Activated T-helper 1 cell treated with Interleukin-2 at 50 U/mL for 16 hours (primary cell): ENCODE results near the gene C3orf33.
"Not testable (repeated sequence)": the region's sequence is repeated elsewhere in the genome, so short reads cannot be mapped to it uniquely, and the experiment has no call there.

Experiments used
- DNase-seq: peaks from one replicate; pipeline ENCODE4 v3.0.0-alpha.2; 2020; ENCODE audit warnings: low read depth

Gene C3orf33, protein sequence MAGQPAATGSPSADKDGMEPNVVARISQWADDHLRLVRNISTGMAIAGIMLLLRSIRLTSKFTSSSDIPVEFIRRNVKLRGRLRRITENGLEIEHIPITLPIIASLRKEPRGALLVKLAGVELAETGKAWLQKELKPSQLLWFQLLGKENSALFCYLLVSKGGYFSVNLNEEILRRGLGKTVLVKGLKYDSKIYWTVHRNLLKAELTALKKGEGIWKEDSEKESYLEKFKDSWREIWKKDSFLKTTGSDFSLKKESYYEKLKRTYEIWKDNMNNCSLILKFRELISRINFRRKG

DNA sequence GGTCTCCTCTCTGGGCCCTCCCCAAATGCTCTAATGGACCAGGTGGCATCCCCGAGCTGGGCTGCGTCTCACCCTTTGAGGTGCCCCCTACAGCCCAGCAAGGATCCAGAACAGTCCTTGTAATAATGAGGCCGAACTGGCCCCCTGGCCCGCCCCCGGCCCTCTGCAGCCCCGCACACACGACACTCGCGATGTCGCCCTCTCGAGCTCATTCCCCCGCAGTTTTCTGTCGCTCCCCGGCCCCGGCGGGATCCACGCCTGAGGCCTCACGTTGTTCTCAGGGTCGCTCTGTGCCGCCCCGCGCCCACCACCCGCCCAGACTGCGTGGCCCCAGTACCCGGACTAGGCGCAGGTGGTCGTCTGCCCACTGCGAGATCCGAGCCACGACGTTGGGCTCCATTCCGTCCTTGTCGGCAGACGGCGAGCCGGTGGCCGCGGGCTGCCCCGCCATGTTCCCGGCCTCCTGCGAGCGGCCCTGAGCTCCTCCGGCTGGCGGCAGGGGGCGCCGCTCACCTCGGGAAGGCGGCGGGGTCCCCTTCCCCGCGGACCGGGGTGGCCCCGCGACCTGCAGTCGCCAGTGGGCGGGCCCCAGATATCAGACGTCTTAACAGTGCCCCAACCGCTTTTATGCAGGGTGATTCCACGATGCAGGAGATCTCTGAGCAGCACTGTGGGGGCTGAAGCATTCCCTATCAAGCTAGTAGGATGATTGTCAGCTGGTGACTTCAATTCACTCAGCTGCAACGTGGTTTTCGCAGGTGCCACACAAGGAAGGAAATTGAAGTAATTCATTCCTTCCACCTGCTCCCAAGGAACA lies at the start of gene C3orf33:
C3orf33 (minus strand) TSS at position 477 of the 817 bp plus-strand sequence; CDS start at position 451, 26 bp downstream.
- peak; percentile 67 for DNase-seq

DNA sequence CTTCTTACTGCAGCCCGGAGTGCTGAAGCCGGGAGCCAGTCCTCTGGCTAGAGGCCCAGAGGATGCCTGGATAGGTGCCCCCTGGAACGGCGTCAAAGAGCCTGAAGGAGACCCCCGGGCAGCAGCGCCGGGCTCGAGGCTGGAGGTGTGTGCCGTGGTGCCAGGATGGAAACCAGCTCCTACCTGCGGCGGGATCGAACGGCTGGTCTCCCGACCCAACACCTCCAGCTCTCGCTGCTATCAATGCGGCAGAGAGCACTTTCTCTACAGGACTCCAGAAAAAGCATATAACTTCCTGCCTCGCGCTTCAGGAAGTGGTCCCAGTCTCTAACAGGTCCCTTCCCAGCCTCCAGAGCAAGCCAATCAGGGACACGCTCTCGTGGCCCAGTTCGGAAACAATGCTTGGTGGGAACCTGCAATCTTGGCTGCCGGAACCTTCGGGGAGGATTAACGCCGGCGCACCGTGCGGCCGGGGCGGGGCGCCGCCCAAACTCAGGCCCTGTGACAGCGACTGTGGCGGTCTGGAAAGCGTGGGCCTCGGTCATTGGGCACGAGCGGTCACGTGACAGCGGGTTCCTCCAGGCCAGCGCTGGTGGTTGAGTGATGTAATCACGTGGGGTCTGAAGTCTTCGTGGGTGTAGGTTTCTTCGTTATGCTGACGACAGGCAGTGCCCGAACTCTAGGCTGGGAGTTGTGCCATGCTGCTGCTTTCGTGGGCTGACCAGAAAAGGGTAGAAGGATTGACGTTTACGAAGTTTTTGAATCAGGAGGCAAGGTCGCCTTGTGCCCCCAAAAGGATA lies 48.3 kb upstream of the C3orf33 start, which contains the start of gene SLC33A1:
SLC33A1 (minus strand) TSS at position 287 of the 800 bp plus-strand sequence. CDS start 430 bp downstream, outside the sequence.
- peak; percentile 98 for DNase-seq

DNA sequence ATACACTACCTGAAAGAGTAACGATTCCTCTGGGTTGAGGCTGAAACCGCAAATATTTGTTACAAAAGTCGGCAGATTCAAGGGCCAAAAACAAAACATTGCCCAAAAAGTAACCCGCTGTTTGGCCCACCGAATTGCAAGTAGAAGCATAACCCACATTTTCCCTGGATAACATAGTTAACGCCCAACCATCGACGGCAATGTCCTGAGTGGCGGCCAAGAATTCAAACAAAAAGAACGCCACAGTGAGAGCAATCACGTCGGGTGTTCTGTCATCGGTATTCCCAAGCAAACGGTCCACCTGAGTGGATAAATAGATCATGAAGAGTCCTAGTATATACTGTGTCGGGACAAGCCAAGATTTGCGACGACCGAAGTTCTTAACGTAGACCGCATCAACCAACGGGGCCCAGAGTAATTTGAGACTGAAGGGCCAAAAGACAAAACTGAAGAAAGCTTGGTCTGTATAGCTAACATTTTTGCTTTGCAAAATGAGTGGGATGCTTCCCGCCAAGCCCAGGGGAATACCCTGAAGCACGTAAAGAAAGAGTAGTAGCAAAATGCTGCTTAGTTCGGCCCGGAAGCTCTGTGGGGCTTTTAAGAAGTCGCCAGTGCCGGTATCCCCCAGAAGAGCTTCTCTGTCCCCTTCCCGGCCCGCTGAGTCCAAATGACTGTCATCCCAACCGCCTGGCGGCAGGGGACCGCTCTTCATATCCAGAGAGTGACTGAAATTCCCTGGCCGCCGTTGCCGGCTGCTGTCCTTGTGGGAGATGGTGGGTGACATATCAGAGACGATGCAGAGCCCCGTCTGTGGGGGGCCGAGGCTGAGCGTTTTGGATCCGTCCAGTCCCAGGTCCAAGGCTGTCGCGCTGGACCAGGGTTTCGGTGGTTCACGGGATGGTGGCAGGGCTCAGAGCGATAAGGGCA lies 47.4 kb upstream of the C3orf33 start:
- peak; percentile 9 for DNase-seq

DNA sequence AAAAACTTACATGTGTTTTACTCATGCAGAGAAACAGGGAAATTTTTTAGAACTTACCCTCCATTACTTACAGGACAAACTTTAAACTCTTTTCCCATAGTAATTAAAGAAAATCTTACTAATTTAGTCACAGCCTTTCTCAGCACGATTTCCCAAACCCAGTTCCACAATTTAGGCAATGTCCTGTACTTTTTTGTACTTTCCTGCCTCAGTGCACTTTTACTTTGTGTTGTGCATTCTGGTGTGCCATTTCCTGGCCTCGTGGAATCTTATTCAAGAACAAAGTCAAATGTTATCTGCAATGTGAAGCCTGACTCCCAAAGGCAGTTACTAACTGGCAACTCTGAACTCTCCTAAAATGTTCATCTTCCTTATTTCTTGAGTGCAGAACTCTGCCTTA lies 46.3 kb upstream of the C3orf33 start:
- DNase-seq, result no peak

DNA sequence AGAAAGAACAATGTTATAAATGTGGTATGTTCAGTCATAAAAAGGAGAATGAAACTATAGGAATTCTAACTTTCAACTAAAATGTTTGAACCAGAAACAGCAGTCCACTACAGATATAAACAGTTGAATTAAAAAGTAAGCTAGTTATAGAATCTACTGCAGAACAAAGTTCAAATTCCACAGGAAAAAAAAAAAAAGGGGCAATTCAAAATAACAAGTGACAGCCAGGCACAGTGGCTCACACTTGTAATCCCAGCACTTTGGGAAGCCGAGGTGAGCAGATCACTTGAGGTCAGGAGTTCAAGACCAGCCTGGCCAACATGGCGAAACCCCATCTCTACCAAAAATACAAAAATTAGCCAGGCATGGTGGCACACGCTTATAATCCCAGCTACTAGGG lies 43.3 kb upstream of the C3orf33 start:
- DNase-seq, result not testable (repeated sequence)

DNA sequence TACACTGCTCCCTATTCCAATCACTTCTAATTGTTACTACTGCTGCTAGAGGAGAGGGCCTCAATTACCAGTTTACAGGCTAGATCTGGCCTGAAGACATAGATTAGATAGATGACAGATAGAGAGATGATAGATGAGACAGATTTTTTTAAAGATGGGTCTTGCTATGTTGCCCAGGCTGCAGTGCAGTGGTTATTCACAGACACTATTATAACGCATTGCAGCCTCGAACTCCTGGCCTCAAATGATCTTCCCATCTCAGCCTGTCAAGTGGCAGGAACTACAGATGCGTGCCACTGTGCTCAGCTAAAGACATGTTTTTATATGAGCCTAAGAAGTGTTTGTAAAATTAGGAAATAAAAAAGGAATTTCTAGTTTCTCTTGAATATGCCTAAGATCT lies 41.9 kb upstream of the C3orf33 start:
- no peak for DNase-seq

DNA sequence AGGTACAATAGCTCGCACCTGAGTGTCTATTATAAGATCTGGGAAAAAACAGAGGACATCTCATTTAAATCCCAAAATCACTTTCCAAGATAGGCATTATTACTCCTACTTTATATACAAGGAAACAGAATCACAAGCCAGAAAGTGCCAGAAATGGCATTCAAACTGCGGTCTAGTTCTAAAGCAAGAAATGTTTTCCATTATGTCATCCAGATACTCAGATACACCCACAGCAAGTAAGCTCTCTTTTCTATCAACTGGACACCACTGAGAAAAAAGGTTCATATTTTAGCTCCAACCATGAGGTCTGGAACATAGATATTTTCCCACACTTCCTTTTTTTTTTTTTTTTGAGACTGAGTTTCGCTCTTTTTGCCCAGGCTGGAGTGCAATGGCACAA lies 40.0 kb upstream of the C3orf33 start:
- DNase-seq, result no peak

DNA sequence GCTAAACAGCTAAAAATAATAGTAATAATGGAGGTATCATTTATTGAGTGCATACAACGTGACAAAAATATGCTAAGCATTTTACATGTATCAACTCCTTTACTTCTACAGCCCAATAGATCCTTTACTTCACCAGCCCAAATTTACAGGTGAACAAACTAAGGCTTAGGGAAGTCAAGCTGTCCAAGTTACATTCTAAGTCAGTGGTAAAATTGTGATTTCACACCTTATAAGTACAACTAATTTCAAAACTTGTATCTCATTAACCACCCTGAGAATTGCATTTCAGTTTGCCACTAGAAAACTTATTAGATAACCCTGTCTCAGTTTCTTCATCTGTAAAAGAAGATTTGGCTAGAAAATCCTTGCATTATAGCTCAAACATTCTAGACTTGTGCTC lies 37.5 kb upstream of the C3orf33 start:
- DNase-seq, result no peak

DNA sequence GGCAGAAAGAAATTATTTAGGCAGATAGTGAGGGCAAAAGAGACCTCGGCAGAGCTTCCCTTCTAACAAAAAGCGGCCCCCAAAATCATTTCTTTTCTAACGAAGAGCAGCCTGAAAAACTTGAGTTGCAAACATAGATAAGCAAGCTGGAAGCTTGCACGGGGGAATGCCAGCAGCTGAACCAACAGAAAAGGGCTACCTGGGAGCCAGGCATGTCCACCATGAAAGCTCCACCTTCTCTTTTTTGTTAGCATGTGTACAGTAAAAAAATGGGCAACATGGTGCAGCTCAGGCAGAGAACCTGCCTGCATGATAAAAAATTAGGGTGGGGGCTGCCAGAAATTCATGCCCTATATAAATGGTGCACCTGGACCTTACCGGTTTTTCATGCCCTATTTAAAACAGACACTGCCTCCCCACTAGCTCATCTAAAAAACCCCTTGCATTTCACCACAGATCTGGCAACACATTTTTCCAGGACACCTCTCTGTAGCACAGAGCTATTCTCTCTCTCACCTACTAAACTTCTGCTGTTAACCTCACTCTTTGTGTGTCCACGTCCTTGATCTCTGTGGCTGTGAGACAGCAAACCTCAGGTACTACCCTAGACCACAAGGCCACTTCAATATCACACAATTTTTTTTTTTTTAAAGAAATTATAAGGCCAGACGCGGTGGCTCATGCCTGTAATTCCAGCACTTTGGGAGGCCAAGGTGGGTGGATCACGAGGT lies 29.4 kb upstream of the C3orf33 start:
- no peak for DNase-seq

DNA sequence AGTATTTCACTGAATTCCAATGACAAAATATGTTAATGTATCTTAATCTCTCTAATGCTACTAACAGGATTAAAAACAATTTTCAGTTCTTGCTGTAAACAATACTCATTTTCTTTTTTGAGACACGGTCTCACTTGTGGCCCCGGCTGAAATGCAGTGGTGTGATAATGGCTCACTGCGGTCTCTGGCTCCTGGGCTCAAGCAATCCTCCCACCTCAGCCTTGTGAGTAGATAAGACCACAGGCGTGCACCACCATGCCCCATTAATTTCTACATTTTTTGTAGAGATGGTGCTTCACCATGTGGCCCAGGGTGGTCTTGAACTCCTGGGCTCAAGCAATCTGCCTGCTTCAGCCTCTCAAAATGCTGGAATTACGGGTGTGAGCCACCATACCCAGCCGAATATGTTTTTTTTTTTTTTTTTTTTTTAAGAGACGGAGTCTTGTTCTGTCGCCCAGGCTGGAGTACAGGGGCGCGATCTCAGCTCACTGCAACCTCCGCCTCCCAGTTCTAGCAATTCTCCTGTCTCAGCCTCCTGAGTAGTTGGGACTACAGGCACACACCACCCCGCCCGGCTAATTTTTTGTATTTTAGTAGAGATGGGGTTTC lies 22.5 kb upstream of the C3orf33 start:
- DNase-seq, result not testable (repeated sequence)

DNA sequence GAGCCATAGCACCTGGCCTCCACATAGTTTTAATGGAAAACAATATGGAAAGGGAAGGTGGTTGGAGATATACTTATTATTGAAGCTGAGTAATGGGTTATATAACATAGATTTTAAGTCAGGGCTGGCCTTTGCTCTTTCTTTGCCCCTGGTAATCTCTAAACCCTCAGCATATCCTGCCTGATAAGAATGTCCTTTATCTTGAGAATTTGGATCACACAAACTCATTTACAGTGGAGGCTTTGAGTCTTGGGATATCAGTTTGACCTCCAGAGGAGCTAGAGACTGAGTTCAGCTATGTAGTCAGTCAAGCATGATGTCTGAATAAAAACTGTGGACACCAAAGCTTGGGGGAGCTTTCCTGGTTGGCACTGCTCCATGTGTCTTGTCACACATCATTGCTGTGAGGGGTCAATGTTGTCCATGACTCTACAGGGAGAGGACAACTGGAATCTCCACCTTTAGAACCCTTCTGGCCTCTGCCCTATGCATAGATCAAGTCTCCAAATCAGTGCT lies 9.0 kb upstream of the C3orf33 start:
- DNase-seq, result no peak

DNA sequence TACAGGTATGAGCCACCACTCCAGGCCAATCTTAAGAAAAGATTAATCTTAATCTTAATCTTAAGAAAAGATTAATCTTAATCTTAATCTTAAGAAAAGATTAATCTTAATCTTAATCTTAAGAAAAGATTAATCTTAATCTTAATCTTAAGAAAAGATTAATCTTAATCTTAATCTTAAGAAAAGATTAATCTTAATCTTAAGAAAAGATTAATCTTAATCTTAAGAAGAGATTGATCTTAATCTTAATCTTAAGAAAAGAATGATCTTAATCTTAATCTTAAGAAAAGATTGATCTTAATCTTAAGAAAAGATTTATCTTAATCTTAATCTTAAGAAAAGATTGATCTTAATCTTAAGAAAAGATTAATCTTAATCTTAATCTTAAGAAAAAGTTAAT lies 7.1 kb upstream of the C3orf33 start:
- not testable (repeated sequence) for DNase-seq

DNA sequence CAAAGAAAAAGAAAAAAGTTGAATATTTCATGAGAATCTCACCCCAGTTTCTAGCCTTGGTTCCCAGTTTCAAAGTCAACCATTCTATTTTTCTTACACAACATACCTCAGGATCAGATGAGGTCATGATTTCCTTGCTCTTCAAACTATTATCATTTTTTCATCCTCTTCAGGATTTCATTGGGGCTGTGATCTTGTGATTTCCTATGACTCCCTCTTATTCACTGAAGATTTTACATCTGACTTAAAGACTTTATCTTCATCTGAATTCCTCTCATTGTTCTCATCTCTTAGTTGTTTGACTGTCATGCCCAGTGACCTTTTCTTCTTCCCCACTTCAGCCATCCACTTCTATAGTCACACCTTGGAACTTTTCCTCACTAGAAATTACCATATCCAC lies 3.1 kb upstream of the C3orf33 start:
- no peak for DNase-seq

DNA sequence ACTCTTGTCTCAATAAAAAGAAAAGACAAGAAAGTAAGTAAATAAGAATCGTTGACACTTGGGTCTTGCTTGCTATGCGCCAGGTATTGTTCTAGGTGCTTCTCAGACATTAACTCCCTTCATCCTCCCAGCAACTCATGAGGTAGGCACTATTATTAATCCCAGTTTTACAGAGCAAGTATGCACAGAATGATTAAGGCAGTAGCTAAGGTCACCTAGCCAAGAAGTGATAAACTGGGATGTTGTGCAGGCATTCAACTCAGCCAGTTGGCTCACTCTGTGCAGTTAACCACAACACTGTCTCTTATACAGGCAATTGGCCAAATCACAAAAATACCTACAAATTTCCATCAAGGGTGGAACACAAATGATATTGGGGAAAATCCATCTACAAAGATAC lies 1.7 kb upstream of the C3orf33 start:
- DNase-seq, result no peak

DNA sequence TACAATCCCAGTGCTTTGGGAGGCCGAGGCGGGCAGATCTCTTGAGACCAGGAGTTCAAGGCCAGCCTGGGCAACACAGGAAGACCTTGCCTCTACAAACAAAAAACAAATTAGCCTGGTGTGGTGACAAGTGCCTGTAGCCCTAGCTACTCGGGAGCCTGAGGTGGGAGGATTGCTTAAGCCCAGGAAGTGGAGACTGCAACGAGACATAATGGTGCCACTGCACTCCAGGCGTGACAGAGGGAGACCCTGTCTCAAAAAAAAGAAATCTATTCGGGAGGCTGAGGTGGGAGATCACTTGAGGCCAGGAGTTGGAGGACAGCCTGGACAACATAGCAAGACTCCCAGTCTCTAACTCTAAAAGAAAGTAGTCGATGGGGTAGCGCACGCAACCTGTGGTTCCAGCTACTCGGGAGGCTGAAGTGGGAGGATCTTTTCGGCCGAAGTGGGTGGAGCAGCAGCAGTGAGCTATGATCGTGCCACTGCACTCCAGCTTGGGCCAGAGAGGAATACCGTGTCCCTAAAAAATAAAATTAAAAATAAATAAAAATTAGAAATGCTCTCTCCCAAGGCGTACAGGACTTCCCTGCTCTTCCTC lies 775 bp downstream of the C3orf33 start:
- peak; percentile 0 for DNase-seq

DNA sequence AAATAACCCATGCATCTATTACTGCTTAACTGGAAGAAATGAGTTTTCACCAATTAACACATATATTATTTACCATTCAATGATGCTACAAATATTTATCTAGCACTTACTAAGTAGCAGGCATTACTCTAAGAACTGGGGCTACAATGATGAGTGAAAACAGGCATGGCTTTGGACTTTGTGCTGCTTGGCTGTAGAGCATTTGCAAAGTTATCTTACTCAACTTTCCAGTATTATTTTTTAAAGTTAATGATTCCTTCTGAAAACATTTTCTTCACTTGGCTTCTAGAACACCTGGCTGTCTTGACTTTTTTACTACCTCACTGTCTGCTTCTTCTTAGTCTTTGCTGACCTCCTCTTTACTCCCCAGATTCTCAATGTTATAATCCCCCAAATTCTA lies 1.8 kb downstream of the C3orf33 start:
- no peak for DNase-seq

DNA sequence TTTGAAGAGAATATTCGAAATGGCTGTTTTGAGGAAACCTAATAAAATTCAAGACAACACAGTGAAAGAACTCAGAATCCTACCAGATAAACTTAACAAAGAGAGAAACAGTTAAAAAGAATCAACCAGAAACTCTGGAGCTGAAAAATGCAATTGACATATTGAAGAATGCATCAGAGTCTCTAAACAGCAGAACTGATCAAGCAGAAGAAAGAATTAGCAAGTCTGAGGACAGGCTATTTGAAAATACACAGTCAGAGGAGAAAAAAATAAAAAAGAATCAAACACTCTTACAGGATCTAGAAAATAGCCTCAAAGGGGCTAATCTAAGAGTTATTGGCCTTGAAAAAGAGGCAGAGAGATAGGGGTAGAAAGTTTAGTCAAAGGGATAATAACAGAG lies 13.5 kb downstream of the C3orf33 start:
- DNase-seq, result no peak

DNA sequence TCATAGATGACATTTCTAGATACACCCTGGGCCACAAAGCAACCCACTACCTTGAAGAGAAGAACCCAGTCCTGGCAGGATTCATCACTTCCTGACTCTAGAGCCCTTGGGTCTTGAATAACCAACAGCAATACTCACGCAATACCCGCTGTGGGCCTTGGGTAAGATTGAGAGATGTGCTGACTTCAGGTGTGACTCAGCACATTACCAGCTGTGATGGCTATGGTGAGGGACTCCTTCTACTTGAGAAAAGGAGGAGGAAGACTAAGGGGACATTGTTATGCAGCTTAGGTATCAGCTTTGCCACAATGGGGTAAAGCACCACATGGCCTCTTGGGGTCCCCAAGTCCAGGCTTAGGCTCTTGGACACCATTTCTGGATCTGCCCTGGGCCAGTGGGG lies 14.9 kb downstream of the C3orf33 start:
- no peak for DNase-seq

DNA sequence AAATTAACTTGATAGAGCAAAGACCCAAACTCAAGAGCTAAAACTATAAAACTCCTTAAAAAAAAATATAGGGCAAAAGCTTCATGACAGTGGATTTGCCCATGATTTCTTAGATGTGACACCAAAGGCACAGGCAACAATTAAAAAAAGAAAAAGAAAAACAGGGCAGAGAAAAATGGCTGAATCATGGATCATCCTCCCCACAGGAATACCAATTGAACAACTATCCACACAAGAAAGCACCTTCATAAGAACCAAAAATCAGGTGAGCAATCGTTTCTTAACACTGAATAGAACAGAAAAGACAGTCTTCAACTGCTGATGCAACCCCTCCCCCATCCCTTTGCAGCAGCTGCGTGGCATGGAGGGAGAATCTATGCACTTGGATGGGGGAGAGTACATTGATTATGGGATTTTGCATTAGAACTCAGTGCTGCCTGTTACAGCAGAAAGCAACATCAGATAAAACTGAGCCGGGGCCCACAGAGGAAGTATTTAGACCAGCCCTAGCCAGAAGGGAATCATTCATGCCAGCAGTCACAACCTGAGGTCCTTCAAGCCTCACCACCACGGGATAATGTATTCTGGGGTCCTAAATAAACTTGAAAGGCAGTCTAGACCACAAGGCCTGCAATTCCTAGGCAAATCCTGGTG lies 15.7 kb downstream of the C3orf33 start:
- DNase-seq, result no peak
